Motor neuron (in vitro differentiated cells): ENCODE data around the gene INHBC. TPM values are rescaled to one million over a fixed set of nuclear protein-coding genes. Genes with fewer than 3 reads are reported as not detected.
A peak's percentile ranks its signal among the peaks of the same experiment; 100 is the strongest.
"Not testable (repeated sequence)": the region's sequence is repeated elsewhere in the genome, so short reads cannot be mapped to it uniquely, and the experiment has no call there.

Source experiments
- ATAC-seq, 8 experiments: fragments of 200-7000 bp; cut with Tn5 transposase; replicated peaks in 6 of 8; 2 replicates each; pipeline ENCODE4 v1.8.0; 2021; ENCODE audit warnings: mild to moderate bottlenecking in 8 of 8, moderate library complexity in 8 of 8
- H3K27ac ChIP-seq, 2 donors: fragments of 250-450 bp; sonication (Bioruptor Pico); 2 replicates each; pipeline ENCODE4 v1.9.0; 2021; ENCODE audit warnings: antibody characterized with exemption in 2 of 2, mild to moderate bottlenecking in 2 of 2, moderate library complexity in 1 of 2
- H3K4me1 ChIP-seq, 2 donors: fragments of 250-450 bp; sonication (Bioruptor Pico); replicated peaks in 1 of 2; 2 replicates each; pipeline ENCODE4 v1.6.1; 2021; ENCODE audit warnings: antibody characterized with exemption in 2 of 2, mild to moderate bottlenecking in 2 of 2, moderate library complexity in 1 of 2
- H3K4me3 ChIP-seq, 5 donors: fragments of 250-450 bp; sonication (Bioruptor Pico); 2 replicates each; pipeline ENCODE4 v1.9.0; 2021; ENCODE audit warnings: antibody characterized with exemption in 5 of 5, mild to moderate bottlenecking in 5 of 5, moderate library complexity in 4 of 5
- WGBS, 10 experiments: fragments of 450-650 bp; shearing (Covaris generic); methylation state at CpG; one replicate each; pipeline ENCODE4 v1.0.0; 2022; 5-methylcytosine and 5-hydroxymethylcytosine counted together
- in situ Hi-C, 9 experiments: fragments of 400-800 bp; cut with MboI; loops; one replicate each; pipeline ENCODE4 v1.15.0; 2021; ENCODE audit warnings: low sequenced_read_pairs in 9 of 9, low pct_unique_long_range_greater_than_20kb in 2 of 9; ENCODE audit not compliant: unreplicated experiment in 9 of 9
- total RNA-seq, 8 experiments: library from RNA; unstranded; fragments of 300-600 nt; gene quantifications; 2 replicates each; pipeline versions ENCODE4 v1.2.3 to v1.2.4, GENCODE V29; 2022

INHBC gene
- total RNA-seq, 8 experiments from 2014 or later = 0.14 to 0.85 (median 0.22) TPM

GRCh38 chr12:57487597-57488401 lies 53.2 kb downstream of the INHBC start, which contains the start of gene MARS1:
MARS1 (plus strand) TSS chr12:57488068; CDS start chr12:57488091, 23 bp downstream.
- H3K4me1 ChIP-seq = peaks cover 9 to 10% of the 10 kb centered on the region in 2 donors
- peak; percentile 93 to 99 (median 98) for ATAC-seq
- peak within 1 kb of the TSS; percentile 86 to 99 (median 93) for H3K4me3 ChIP-seq
- H3K27ac ChIP-seq = peak within 1 kb of the TSS; percentile 96 to 97
- in situ Hi-C loops = no loop called here
- 0 to 17% (median 4%) methylated on average over 3 to 15 of the region's 47 CpGs; no CpG with 5 or more reads in 1 of the 10 experiments for WGBS, 10 experiments

- Histone ChIP-seq H3K4me1 (peaks cover 9 to 10% of the 10 kb centered on the region in 2 donors), H3K27ac (peak overlapping the region; percentile 96 to 97), H3K4me3 (peak overlapping the region; percentile 86 to 99 (median 93))
- WGBS, 10 experiments = 10 to 53% (median 24%) methylated on average over 2 to 11 of the region's 11 CpGs; no CpG with 5 or more reads in 1 of the 10 experiments
- peak in 1 of 8 experiments; percentile 3 for ATAC-seq
- in situ Hi-C loops = no loop called here
Measured at GRCh38 chr12:57488402-57489156, 54.0 kb downstream of the INHBC start.

GRCh38 chr12:57489157-57489641 lies 54.6 kb downstream of the INHBC start:
- Histone ChIP-seq H3K4me3 (peak overlapping the region; percentile 86 to 99 (median 93)), H3K4me1 (peaks cover 9 to 10% of the 10 kb centered on the region in 2 donors), H3K27ac (peak overlapping the region; percentile 5 to 97)
- in situ Hi-C loops = no loop called here
- WGBS, 10 experiments = 40 to 100% (median 100%) methylated on average over 1 to 5 of the region's 5 CpGs; no CpG with 5 or more reads in 1 of the 10 experiments
- ATAC-seq = no peak

GRCh38 chr12:57490126-57490525 lies 55.5 kb downstream of the INHBC start:
- Histone ChIP-seq H3K4me1 (peaks cover 9 to 10% of the 10 kb centered on the region in 2 donors), H3K27ac (no peak overlapping the region), H3K4me3 (no peak overlapping the region)
- no peak for ATAC-seq
- in situ Hi-C loops = no loop called here
- WGBS, 10 experiments = 83 to 100% (median 100%) methylated on average over 1 to 3 of the region's 4 CpGs; no CpG with 5 or more reads in 4 of the 10 experiments

- no peak overlapping the region for H3K4me3 ChIP-seq
- ATAC-seq = no peak
Measured at GRCh38 chr12:57491393-57492280, 57.1 kb downstream of the INHBC start.

GRCh38 chr12:57495051-57495701 lies 60.6 kb downstream of the INHBC start:
- in situ Hi-C loops = not testable (repeated sequence)

More at GRCh38 chr12:57491393-57492280, 57.1 kb downstream of the INHBC start:
- WGBS, 10 experiments = 80 to 100% (median 92%) methylated on average over 2 to 10 of the region's 15 CpGs
- no peak overlapping the region for H3K27ac ChIP-seq
- in situ Hi-C loops = no loop called here
- H3K4me1 ChIP-seq = peaks cover 9 to 10% of the 10 kb centered on the region in 2 donors

GRCh38 chr12:57496822-57497221 lies 62.2 kb downstream of the INHBC start:
- H3K4me1 ChIP-seq = no peaks in the 10 kb centered on the region
- in situ Hi-C loops = no loop called here
- H3K4me3 ChIP-seq = no peak overlapping the region
- no peak overlapping the region for H3K27ac ChIP-seq
- no peak for ATAC-seq

More at GRCh38 chr12:57495051-57495701, 60.6 kb downstream of the INHBC start:
- H3K4me3 ChIP-seq, ATAC-seq, H3K4me1 ChIP-seq, H3K27ac ChIP-seq: not testable (repeated sequence)
- WGBS, 10 experiments = no CpG with 5 or more reads among the region's 48 CpGs

GRCh38 chr12:57497223-57498131 lies 62.9 kb downstream of the INHBC start:
- H3K4me3 ChIP-seq = no peak overlapping the region
- WGBS, 10 experiments = 87 to 100% (median 94%) methylated on average over 2 to 11 of the region's 12 CpGs
- no peaks in the 10 kb centered on the region for H3K4me1 ChIP-seq
- no peak for ATAC-seq
- in situ Hi-C loops = no loop called here
- H3K27ac ChIP-seq = no peak overlapping the region

GRCh38 chr12:57498132-57498502 lies 63.5 kb downstream of the INHBC start:
- ATAC-seq = peak in 2 of 8 experiments; percentile 10 to 79
- H3K4me1 ChIP-seq = no peaks in the 10 kb centered on the region
- 80 to 100% (median 90%) methylated on average over 1 to 5 of the region's 9 CpGs; no CpG with 5 or more reads in 5 of the 10 experiments for whole genome bisulfite sequencing, 10 experiments
- in situ Hi-C loops = no loop called here
- H3K4me3 ChIP-seq = no peak overlapping the region
- no peak overlapping the region for H3K27ac ChIP-seq

- Histone ChIP-seq H3K4me1 (no peaks in the 10 kb centered on the region), H3K4me3 (no peak overlapping the region), H3K27ac (no peak overlapping the region)
- WGBS, 10 experiments = 80 to 100% (median 100%) methylated on average over 1 to 2 of the region's 4 CpGs; no CpG with 5 or more reads in 3 of the 10 experiments
- in situ Hi-C loops = no loop called here
- no peak for ATAC-seq
Measured at GRCh38 chr12:57498571-57498970, 64.0 kb downstream of the INHBC start.

- H3K4me3 ChIP-seq = no peak overlapping the region
- 89 to 97% (median 95%) methylated on average over 3 to 10 of the region's 11 CpGs; no CpG with 5 or more reads in 3 of the 10 experiments for whole genome bisulfite sequencing, 10 experiments
- H3K4me1 ChIP-seq = no peaks in the 10 kb centered on the region
- H3K27ac ChIP-seq = no peak overlapping the region
- in situ Hi-C loops = no loop called here
- ATAC-seq = no peak
Measured at GRCh38 chr12:57500213-57500612, 65.6 kb downstream of the INHBC start.
